ENCODE data around the gene IVD. TPM values are rescaled to one million over a fixed set of nuclear protein-coding genes. Genes with fewer than 3 reads are reported as not detected.

IVD gene
- total and polyA plus RNA-seq, 2 of the 8 experiments (the other 6 are each of a cell fraction or from before 2014, with no cell fraction given): 55.2 to 78.8 TPM

- H3K4me1 ChIP-seq (replicated peaks in 1 of 4; ENCODE audit: control insufficient read depth in 3 of 4, insufficient read depth in 4 of 4, low read length in 3 of 4): peaks cover 0 to 10% (median 7%) of the 10 kb centered on the region in 4 experiments; a peak in 6 of 7 replicates
- no peak overlapping the region for H3K4ac ChIP-seq (replicated peaks; ENCODE audit: insufficient read length, low read depth, low read length)
- no peak overlapping the region for H3K4me3 ChIP-seq (ENCODE audit: extremely low read depth in 1 of 4, insufficient read depth in 2 of 4, low read depth in 3 of 4, low read length in 4 of 4)
- ChIA-PET CTCF (ENCODE audit: partially characterized antibody) (interaction anchor here (0.8 to 27.4 kb wide), 3 partner anchors 6 to 59 kb away, joined by 3 to 452 read pairs (median 452); partner anchors contain the start of genes CCDC9B, DISP2 and PHGR1), POLR2A (ENCODE audit: partially characterized antibody) (interaction anchor here (1.6 kb wide), 2 partner anchors 19 to 51 kb away, joined by 3 to 5 read pairs; partner anchors contain the start of gene CCDC9B)
- no peak overlapping the region for H3K23ac ChIP-seq (ENCODE audit: insufficient read length)
- no peak overlapping the region for H2BK12ac ChIP-seq (ENCODE audit: low read depth, low read length)
- no peak overlapping the region for H3K4me2 ChIP-seq (ENCODE audit: insufficient read depth in 1 of 2, low read depth in 2 of 2, low read length in 2 of 2)
- no peak overlapping the region for H3K14ac ChIP-seq (ENCODE audit: insufficient read length)
- H3K79me1 ChIP-seq (ENCODE audit: low read depth, low read length): no peaks in the 10 kb centered on the region
- peaks cover 0 to 2% of the 10 kb centered on the region in 2 experiments for H4K20me1 ChIP-seq (replicated peaks in 1 of 2; ENCODE audit: control insufficient read depth in 1 of 2, insufficient read depth in 2 of 2, low read length in 2 of 2)
- H3K23me2 ChIP-seq (ENCODE audit: low read depth, low read length): peaks cover 9% of the 10 kb centered on the region
- no peak overlapping the region for H2BK15ac ChIP-seq (ENCODE audit: low read length)
- no peaks in the 10 kb centered on the region for H3K36me3 ChIP-seq (ENCODE audit: control insufficient read depth in 2 of 4, insufficient read depth in 4 of 4, low read length in 3 of 4)
- H3K79me2 ChIP-seq (ENCODE audit: control insufficient read depth in 1 of 2, insufficient read depth in 2 of 2, low read length in 2 of 2): no peaks in the 10 kb centered on the region
- H2BK20ac ChIP-seq (ENCODE audit: low read length): no peak overlapping the region
- DNase-seq (ENCODE audit: low read depth in 1 of 2, low spot score in 2 of 2) (no peak), FAIRE-seq (no peak)
- H3K56ac ChIP-seq (replicated peaks; ENCODE audit: insufficient read length, low read depth, low read length): no peak overlapping the region
- no peak overlapping the region for H2AFZ ChIP-seq (ENCODE audit: low read length)
- no peaks in the 10 kb centered on the region for H3K9me3 ChIP-seq (ENCODE audit: insufficient read depth in 2 of 2, low read depth in 1 of 2, low read length in 1 of 2)
- 83% methylated on average over 4 of the region's 4 CpGs; no CpG with 5 or more reads in 1 of the 2 experiments for WGBS, 2 experiments (ENCODE audit: extremely low coverage in 1 of 2, insufficient coverage in 1 of 2, insufficient read length in 1 of 2, insufficient replicate concordance in 2 of 2, low coverage in 1 of 2, low lambda C conversion rate in 2 of 2, missing lambda C conversion rate in 1 of 2)
- no peak overlapping the region for H2AK5ac ChIP-seq (ENCODE audit: low read depth, low read length)
- no peak overlapping the region for H2BK5ac ChIP-seq (ENCODE audit: low read depth, low read length)
- no peak overlapping the region for H3K18ac ChIP-seq (ENCODE audit: extremely low read depth, low read length)
- no peak overlapping the region for H3K27ac ChIP-seq (ENCODE audit: low read depth, low read length)
- H2BK120ac ChIP-seq (replicated peaks; ENCODE audit: low read depth, low read length): no peak overlapping the region
- H4K8ac ChIP-seq (ENCODE audit: extremely low read depth, insufficient read depth, low read length): no peak overlapping the region
- no peak overlapping the region for H3K9ac ChIP-seq (replicated peaks in 1 of 4; ENCODE audit: extremely low read depth in 1 of 4, low read depth in 3 of 4, low read length in 3 of 4)
- no peak overlapping the region for H4K5ac ChIP-seq (ENCODE audit: insufficient read length, low read depth, low read length)
- H3K27me3 ChIP-seq (replicated peaks in 1 of 4; ENCODE audit: control insufficient read depth in 3 of 4, extremely low read depth in 1 of 4, insufficient read depth in 3 of 4, low read length in 3 of 4): peaks cover 0 to 18% (median 7%) of the 10 kb centered on the region in 4 experiments; a peak in 3 of 7 replicates
- no peak overlapping the region for H4K91ac ChIP-seq (replicated peaks; ENCODE audit: insufficient read length, low read length)
- TF ChIP-seq YY1 (IDR thresholded peaks at IDR 0.05; ENCODE audit: low read depth, low read length) (no peak), RXRA (IDR thresholded peaks at IDR 0.05; ENCODE audit: insufficient read depth, low read depth, low read length) (no peak), CBX8 (IDR thresholded peaks at IDR 0.05; ENCODE audit: borderline replicate concordance, low read depth, low read length) (no peak), SUZ12 (IDR thresholded peaks at IDR 0.05; ENCODE audit: low read length) (no peak), TEAD4 (IDR thresholded peaks at IDR 0.05; ENCODE audit: low read depth, low read length) (no peak), POU5F1 (IDR thresholded peaks at IDR 0.05; ENCODE audit: low read depth, low read length) (no peak), POLR2A (IDR thresholded peaks at IDR 0.05; ENCODE audit: control extremely low read depth in 1 of 2, low read depth in 2 of 2, low read length in 2 of 2) (no peak), SP2 (IDR thresholded peaks at IDR 0.05; ENCODE audit: low read length) (no peak)
- TF ChIP-seq, protein P1, sequence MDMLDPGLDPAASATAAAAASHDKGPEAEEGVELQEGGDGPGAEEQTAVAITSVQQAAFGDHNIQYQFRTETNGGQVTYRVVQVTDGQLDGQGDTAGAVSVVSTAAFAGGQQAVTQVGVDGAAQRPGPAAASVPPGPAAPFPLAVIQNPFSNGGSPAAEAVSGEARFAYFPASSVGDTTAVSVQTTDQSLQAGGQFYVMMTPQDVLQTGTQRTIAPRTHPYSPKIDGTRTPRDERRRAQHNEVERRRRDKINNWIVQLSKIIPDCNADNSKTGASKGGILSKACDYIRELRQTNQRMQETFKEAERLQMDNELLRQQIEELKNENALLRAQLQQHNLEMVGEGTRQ (IDR thresholded peaks at IDR 0.05; ENCODE audit: low read length): no peak
- TF ChIP-seq, protein P2, sequence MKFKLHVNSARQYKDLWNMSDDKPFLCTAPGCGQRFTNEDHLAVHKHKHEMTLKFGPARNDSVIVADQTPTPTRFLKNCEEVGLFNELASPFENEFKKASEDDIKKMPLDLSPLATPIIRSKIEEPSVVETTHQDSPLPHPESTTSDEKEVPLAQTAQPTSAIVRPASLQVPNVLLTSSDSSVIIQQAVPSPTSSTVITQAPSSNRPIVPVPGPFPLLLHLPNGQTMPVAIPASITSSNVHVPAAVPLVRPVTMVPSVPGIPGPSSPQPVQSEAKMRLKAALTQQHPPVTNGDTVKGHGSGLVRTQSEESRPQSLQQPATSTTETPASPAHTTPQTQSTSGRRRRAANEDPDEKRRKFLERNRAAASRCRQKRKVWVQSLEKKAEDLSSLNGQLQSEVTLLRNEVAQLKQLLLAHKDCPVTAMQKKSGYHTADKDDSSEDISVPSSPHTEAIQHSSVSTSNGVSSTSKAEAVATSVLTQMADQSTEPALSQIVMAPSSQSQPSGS (IDR thresholded peaks at IDR 0.05; ENCODE audit: low read length): no peak
- TF ChIP-seq, protein P3, sequence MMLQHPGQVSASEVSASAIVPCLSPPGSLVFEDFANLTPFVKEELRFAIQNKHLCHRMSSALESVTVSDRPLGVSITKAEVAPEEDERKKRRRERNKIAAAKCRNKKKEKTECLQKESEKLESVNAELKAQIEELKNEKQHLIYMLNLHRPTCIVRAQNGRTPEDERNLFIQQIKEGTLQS (IDR thresholded peaks at IDR 0.05; ENCODE audit: insufficient read depth, low read depth, low read length): no peak
Measured at GRCh38 chr15:40360015-40360414, 45.6 kb upstream of the IVD start.
